Measurements from ENCODE around the gene RBM19. TPM values are rescaled to one million over a fixed set of nuclear protein-coding genes. Genes with fewer than 3 reads are reported as not detected.

Gene RBM19
- total RNA-seq, 2 donors from 2014 or later, result 38.6 to 43.1 TPM

DNA sequence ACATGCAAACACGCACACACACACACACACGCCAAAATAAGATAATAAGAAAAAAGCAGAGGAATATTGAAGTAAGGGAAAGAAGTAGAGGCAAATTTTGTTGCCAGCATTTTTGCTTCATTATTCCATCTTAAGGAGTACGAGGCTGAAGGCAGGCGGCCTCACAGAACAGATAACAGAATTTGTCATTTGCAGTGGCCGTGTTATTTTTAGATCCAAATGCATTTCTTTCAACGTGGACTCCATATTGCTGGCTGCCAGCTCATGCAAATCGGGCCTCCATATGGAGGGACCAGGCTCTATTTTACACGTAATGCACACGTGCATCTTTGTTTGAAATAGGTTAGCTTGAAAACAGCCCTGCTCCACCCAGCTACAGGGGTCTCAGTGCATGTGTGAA is 172.9 kb downstream of the RBM19 start:
- no peaks in the 10 kb centered on the region for H3K9me3 Mint-ChIP-seq
- H3K36me3 ChIP-seq (ENCODE audit: control insufficient read depth, insufficient read depth, low read length), result no peaks in the 10 kb centered on the region
- 89 to 95% methylated on average over 7 to 8 of the region's 9 CpGs for WGBS, 2 experiments (ENCODE audit: insufficient coverage in 1 of 2, insufficient read length in 1 of 2)
- no peaks in the 10 kb centered on the region for H3K36me3 Mint-ChIP-seq (ENCODE audit: low read depth)
- H3K27ac Mint-ChIP-seq, result no peak overlapping the region
- H3K4me1 Mint-ChIP-seq, result peaks cover 12% of the 10 kb centered on the region
- no peak overlapping the region for H3K4me3 ChIP-seq (ENCODE audit: low read length)
- H3K9ac ChIP-seq (ENCODE audit: extremely low read depth, low read length, poor library complexity, severe bottlenecking), result no peak overlapping the region
- DNase-seq, result no peak
- peaks cover 10% of the 10 kb centered on the region for H3K27me3 Mint-ChIP-seq (ENCODE audit: insufficient read depth)
- TF ChIP-seq, protein P1, sequence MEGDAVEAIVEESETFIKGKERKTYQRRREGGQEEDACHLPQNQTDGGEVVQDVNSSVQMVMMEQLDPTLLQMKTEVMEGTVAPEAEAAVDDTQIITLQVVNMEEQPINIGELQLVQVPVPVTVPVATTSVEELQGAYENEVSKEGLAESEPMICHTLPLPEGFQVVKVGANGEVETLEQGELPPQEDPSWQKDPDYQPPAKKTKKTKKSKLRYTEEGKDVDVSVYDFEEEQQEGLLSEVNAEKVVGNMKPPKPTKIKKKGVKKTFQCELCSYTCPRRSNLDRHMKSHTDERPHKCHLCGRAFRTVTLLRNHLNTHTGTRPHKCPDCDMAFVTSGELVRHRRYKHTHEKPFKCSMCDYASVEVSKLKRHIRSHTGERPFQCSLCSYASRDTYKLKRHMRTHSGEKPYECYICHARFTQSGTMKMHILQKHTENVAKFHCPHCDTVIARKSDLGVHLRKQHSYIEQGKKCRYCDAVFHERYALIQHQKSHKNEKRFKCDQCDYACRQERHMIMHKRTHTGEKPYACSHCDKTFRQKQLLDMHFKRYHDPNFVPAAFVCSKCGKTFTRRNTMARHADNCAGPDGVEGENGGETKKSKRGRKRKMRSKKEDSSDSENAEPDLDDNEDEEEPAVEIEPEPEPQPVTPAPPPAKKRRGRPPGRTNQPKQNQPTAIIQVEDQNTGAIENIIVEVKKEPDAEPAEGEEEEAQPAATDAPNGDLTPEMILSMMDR (conservative IDR thresholded peaks at IDR 0.05), result no peak
- no peaks in the 10 kb centered on the region for H3K9me3 ChIP-seq (ENCODE audit: control insufficient read depth, low read length)
- no peaks in the 10 kb centered on the region for H3K27me3 ChIP-seq (ENCODE audit: control insufficient read depth, insufficient read depth, low read length, poor library complexity, severe bottlenecking)
- peaks cover 5% of the 10 kb centered on the region for H3K4me1 ChIP-seq (ENCODE audit: control insufficient read depth, insufficient read depth, low read length)
- H3K27ac ChIP-seq (ENCODE audit: low read depth, low read length), result no peak overlapping the region
- no peak overlapping the region for H3K4me3 Mint-ChIP-seq

DNA sequence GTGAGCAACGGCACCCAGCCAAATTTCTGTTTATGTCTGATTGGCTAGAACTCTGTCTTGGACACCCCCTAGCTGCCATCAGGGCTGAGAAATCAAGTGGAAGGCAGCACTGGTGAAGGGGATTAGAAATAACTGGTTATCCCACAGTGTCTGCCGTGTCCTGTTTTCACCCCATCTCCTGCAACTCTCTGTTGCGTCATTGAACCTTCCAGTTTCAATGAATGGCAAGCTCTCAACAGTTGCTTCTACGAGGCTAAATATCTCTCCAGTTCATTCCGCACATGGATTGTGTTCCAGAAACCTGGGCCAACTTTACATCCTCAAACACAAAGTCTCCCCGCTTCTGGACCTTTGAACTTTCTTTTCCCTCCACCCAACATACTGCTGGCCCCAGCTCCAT is 173.7 kb downstream of the RBM19 start:
- peaks cover 5% of the 10 kb centered on the region for H3K4me1 ChIP-seq (ENCODE audit: control insufficient read depth, insufficient read depth, low read length)
- H3K4me3 ChIP-seq (ENCODE audit: low read length), result no peak overlapping the region
- H3K4me1 Mint-ChIP-seq, result peaks cover 12% of the 10 kb centered on the region
- H3K36me3 ChIP-seq (ENCODE audit: control insufficient read depth, insufficient read depth, low read length), result no peaks in the 10 kb centered on the region
- H3K9me3 ChIP-seq (ENCODE audit: control insufficient read depth, low read length), result no peaks in the 10 kb centered on the region
- TF ChIP-seq, protein P1 (conservative IDR thresholded peaks at IDR 0.05), result no peak
- 96% methylated on average over 5 to 6 of the region's 6 CpGs for WGBS, 2 experiments (ENCODE audit: insufficient coverage in 1 of 2, insufficient read length in 1 of 2)
- H3K9me3 Mint-ChIP-seq, result no peaks in the 10 kb centered on the region
- no peaks in the 10 kb centered on the region for H3K36me3 Mint-ChIP-seq (ENCODE audit: low read depth)
- no peak overlapping the region for H3K27ac Mint-ChIP-seq
- no peak for DNase-seq
- no peak overlapping the region for H3K9ac ChIP-seq (ENCODE audit: extremely low read depth, low read length, poor library complexity, severe bottlenecking)
- no peak overlapping the region for H3K27ac ChIP-seq (ENCODE audit: low read depth, low read length)
- H3K27me3 ChIP-seq (ENCODE audit: control insufficient read depth, insufficient read depth, low read length, poor library complexity, severe bottlenecking), result no peaks in the 10 kb centered on the region
- peaks cover 13% of the 10 kb centered on the region for H3K27me3 Mint-ChIP-seq (ENCODE audit: insufficient read depth)
- H3K4me3 Mint-ChIP-seq, result no peak overlapping the region

DNA sequence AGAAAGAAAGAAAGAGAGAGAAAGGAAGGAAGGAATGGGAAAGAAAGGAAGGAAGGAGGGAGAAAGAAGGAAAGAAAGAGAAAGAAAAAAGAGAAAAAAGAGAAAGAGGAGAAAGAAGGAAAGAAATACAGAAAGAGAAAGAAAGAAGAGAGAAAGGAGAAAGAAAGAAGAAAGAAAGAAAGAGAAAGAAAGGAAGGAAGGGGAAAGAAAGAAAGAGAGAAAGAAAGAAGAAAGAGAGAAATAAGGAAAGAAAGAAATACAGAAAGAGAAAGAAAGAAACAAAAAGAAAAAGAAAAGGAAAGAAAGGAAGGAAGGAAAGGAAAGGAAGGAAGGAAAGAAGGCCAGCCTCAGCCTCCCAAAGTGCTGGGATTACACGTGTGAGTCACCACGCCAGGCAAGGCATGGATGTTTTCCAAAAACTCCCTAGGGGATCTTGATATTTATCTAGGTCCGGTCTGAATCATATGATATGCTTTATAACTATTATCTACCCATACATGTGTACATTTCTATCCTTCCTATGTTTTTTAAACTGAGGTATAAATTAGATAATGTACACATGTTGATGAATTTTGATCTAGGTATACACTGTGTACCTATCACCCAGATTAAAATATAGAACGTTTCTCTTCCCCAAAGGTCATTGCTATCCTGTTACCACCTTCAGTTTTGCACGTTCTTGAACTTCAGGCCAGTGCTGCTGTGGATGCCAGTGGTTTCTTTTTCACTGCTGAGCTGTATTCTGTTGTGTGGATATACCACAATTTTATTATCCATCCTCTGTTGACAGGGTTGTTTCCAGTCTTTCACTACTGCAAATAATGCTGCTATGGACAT is 177.9 kb downstream of the RBM19 start:
- no peak overlapping the region for H3K9ac ChIP-seq (ENCODE audit: extremely low read depth, low read length, poor library complexity, severe bottlenecking)
- Mint-ChIP-seq H3K4me1 (peaks cover 7% of the 10 kb centered on the region), H3K27ac (no peak overlapping the region), H3K36me3 (ENCODE audit: low read depth) (no peaks in the 10 kb centered on the region), H3K4me3 (no peak overlapping the region), H3K27me3 (ENCODE audit: insufficient read depth) (peaks cover 13% of the 10 kb centered on the region), H3K9me3 (peaks cover 8% of the 10 kb centered on the region)
- no peaks in the 10 kb centered on the region for H3K36me3 ChIP-seq (ENCODE audit: control insufficient read depth, insufficient read depth, low read length)
- H3K4me1 ChIP-seq (ENCODE audit: control insufficient read depth, insufficient read depth, low read length), result no peaks in the 10 kb centered on the region
- WGBS, 2 experiments (ENCODE audit: insufficient coverage in 1 of 2, insufficient read length in 1 of 2), result 89 to 100% methylated on average over 2 to 5 of the region's 5 CpGs
- H3K9me3 ChIP-seq (ENCODE audit: control insufficient read depth, low read length), result no peaks in the 10 kb centered on the region
- TF ChIP-seq, protein P1 (conservative IDR thresholded peaks at IDR 0.05), result no peak
- no peak overlapping the region for H3K27ac ChIP-seq (ENCODE audit: low read depth, low read length)
- no peaks in the 10 kb centered on the region for H3K27me3 ChIP-seq (ENCODE audit: control insufficient read depth, insufficient read depth, low read length, poor library complexity, severe bottlenecking)
- DNase-seq, result no peak
- no peak overlapping the region for H3K4me3 ChIP-seq (ENCODE audit: low read length)
